HCT116 (cell line): ENCODE measurements around the gene RFTN1. TPM values are rescaled to one million over a fixed set of nuclear protein-coding genes. Genes with fewer than 3 reads are reported as not detected.

Experiments used
- ATAC-seq: fragments of 200-7000 bp; cut with Tn5 transposase; 2 replicates; pipeline ENCODE4 v1.9.1; 2020; ENCODE audit warnings: mild to moderate bottlenecking, moderate library complexity
- BruUV-seq: library from RNA; stranded (reverse); fragments of 400-500 nt; replicated peaks from 2 replicates; lab custom pipeline; 2021; lab: Mats Ljungman, UMichigan
- CTCF ChIA-PET: fragments of 300-600 bp; sonication (Branson Sonifier 250); formaldehyde crosslinking; loops from one replicate; lab custom pipeline; 2021; ENCODE audit warnings: antibody characterized with exemption; lab: Charles Lee
- POLR2A ChIA-PET: fragments of 300-600, 350-600 bp; sonication (Branson Sonifier 250); formaldehyde crosslinking; loops from one replicate; lab custom pipeline; 2021; ENCODE audit warnings: antibody characterized with exemption; lab: Charles Lee
- RAD21 ChIA-PET, 2 experiments: fragments of 300-600 bp; sonication (Branson Sonifier 250); formaldehyde crosslinking; loops; one replicate each; lab custom pipeline; 2023; ENCODE audit warnings: low total read pairs in 2 of 2; ENCODE audit not compliant: uncharacterized antibody in 2 of 2, unreplicated experiment in 2 of 2, low non-redundant PET in 1 of 2; lab: Charles Lee
- DNase-seq: peaks from one replicate; pipeline ENCODE4 v3.0.0-alpha.2; 2010; ENCODE audit warnings: low read depth, low spot score
- H2AFZ ChIP-seq: fragments of 200-600 bp; shearing (Covaris generic), sonication (generic); 2 replicates; pipeline ENCODE4 v1.6.1; 2017; ENCODE audit warnings: low read depth, mixed run types, mixed read lengths, antibody characterized with exemption, low read length; ENCODE audit not compliant: poor library complexity, severe bottlenecking
- H3K27ac ChIP-seq: 2 replicates; pipeline ENCODE4 v1.5.1; 2012; ENCODE audit warnings: low read depth, low read length
- H3K27me3 ChIP-seq: fragments of 200-600 bp; sonication (generic); 2 replicates; pipeline ENCODE4 v1.6.1; 2016; ENCODE audit warnings: mixed run types, low read length, mixed read lengths; ENCODE audit not compliant: insufficient read depth
- H3K36me3 ChIP-seq, 2 experiments: fragments of 200-500 bp in 1 of 2; fragments of 200-600 bp in 1 of 2; sonication (Bioruptor generic) in 1 of 2; sonication (generic) in 1 of 2; 2 replicates each; pipeline versions ENCODE4 v1.5.1 to v1.6.1; 2014 to 2016; ENCODE audit warnings: low read length in 2 of 2, inconsistent platforms in 1 of 2, mixed read lengths in 1 of 2, mixed run types in 1 of 2; ENCODE audit not compliant: insufficient read depth in 2 of 2, control insufficient read depth in 1 of 2
- H3K4me1 ChIP-seq, 2 experiments: fragments of 200-600 bp in 1 of 2; sonication (generic) in 1 of 2; 2 replicates each; pipeline versions ENCODE4 v1.5.1 to v1.6.1; 2012 to 2017; ENCODE audit warnings: low read length in 2 of 2, inconsistent platforms in 1 of 2, mild to moderate bottlenecking in 1 of 2, mixed read lengths in 1 of 2, mixed run types in 1 of 2, moderate library complexity in 1 of 2; ENCODE audit not compliant: insufficient read depth in 2 of 2, control insufficient read depth in 1 of 2
- H3K4me2 ChIP-seq: fragments of 200-600 bp; sonication (generic); 2 replicates; pipeline ENCODE4 v1.6.1; 2017; ENCODE audit warnings: mixed run types, low read length, mixed read lengths
- H3K4me3 ChIP-seq, 2 experiments: fragments of 200-600 bp in 1 of 2; sonication (generic) in 1 of 2; replicated peaks in 1 of 2; 2 replicates each; pipeline ENCODE4 v1.5.1; 2011 to 2016; ENCODE audit warnings: low read length in 2 of 2, control low read depth in 1 of 2, low read depth in 1 of 2, mild to moderate bottlenecking in 1 of 2, mixed read lengths in 1 of 2, mixed run types in 1 of 2
- H3K79me2 ChIP-seq: fragments of 200-600 bp; sonication (generic); 2 replicates; pipeline ENCODE4 v1.6.1; 2017; ENCODE audit warnings: mild to moderate bottlenecking, mixed run types, low read length, moderate library complexity, mixed read lengths; ENCODE audit not compliant: insufficient read depth
- H3K9ac ChIP-seq: fragments of 200-600 bp; sonication (generic); 2 replicates; pipeline ENCODE4 v1.6.1; 2016; ENCODE audit warnings: low read length, mixed read lengths
- H3K9me2 ChIP-seq: fragments of 200-600 bp; sonication (generic), shearing (Covaris generic); 2 replicates; pipeline ENCODE4 v1.6.1; 2017; ENCODE audit warnings: mixed run types, mild to moderate bottlenecking, moderate library complexity; ENCODE audit not compliant: insufficient read depth
- H3K9me3 ChIP-seq, 2 experiments: fragments of 200-500 bp in 1 of 2; fragments of 200-600 bp in 1 of 2; sonication (Bioruptor generic) in 1 of 2; sonication (generic) in 1 of 2; 2 replicates each; pipeline ENCODE4 v1.6.1; 2014 to 2017; ENCODE audit warnings: low read length in 2 of 2, mixed read lengths in 2 of 2, inconsistent platforms in 1 of 2, low read depth in 1 of 2, mild to moderate bottlenecking in 1 of 2, mixed run types in 1 of 2, moderate library complexity in 1 of 2; ENCODE audit not compliant: control insufficient read depth in 1 of 2, insufficient read depth in 1 of 2
- H4K20me1 ChIP-seq: fragments of 200-600 bp; sonication (generic), shearing (Covaris generic); 2 replicates; pipeline ENCODE4 v1.6.1; 2017; ENCODE audit warnings: mixed run types, mild to moderate bottlenecking, moderate library complexity; ENCODE audit not compliant: insufficient read depth
- CBX3 ChIP-seq: IDR thresholded peaks from 2 replicates; pipeline ENCODE4 v1.6.1; 2012; ENCODE audit warnings: low read depth
- CEBPB ChIP-seq: IDR thresholded peaks from 2 replicates; pipeline ENCODE4 v1.6.1; 2012; ENCODE audit warnings: low read depth
- ELF1 ChIP-seq: IDR thresholded peaks from 2 replicates; pipeline ENCODE4 v1.6.1; 2012; ENCODE audit warnings: low read depth, borderline replicate concordance
- FOSL1 ChIP-seq: IDR thresholded peaks from 2 replicates; pipeline ENCODE4 v1.6.1; 2012; ENCODE audit warnings: low read depth
- JUND ChIP-seq: IDR thresholded peaks from 2 replicates; pipeline ENCODE4 v1.6.1; 2012
- POLR2AphosphoS5 ChIP-seq: IDR thresholded peaks from 2 replicates; pipeline ENCODE4 v1.6.1; 2011; ENCODE audit warnings: mild to moderate bottlenecking, low read depth, low read length, moderate library complexity
- RAD21 ChIP-seq: IDR thresholded peaks from 2 replicates; pipeline ENCODE4 v1.6.1; 2012; ENCODE audit warnings: low read depth, mild to moderate bottlenecking
- SIN3A ChIP-seq: IDR thresholded peaks from 2 replicates; pipeline ENCODE4 v1.6.1; 2012; ENCODE audit warnings: low read depth
- SP1 ChIP-seq: IDR thresholded peaks from 2 replicates; pipeline ENCODE4 v1.6.1; 2012; ENCODE audit warnings: low read depth
- SRF ChIP-seq: IDR thresholded peaks from 2 replicates; pipeline ENCODE4 v1.6.1; 2012; ENCODE audit warnings: low read depth
- ZFX ChIP-seq: fragments of 450-650 bp; IDR thresholded peaks from 2 replicates; pipeline ENCODE4 v1.6.1; 2017
- ZNF274 ChIP-seq: fragments of 200-500 bp; sonication (Bioruptor generic); IDR thresholded peaks from 2 replicates; pipeline ENCODE4 v1.6.1; 2014; ENCODE audit warnings: mild to moderate bottlenecking, low read depth, low read length, inconsistent platforms
- intact Hi-C: fragments of 100-400 bp; cut with micrococcal nuclease; formaldehyde crosslinking; loops from 2 replicates; pipeline ENCODE4 v1.10.0; 2022
- total RNA-seq: library from RNA; stranded (reverse); gene quantifications from one replicate; pipeline ENCODE4 v1.2.1, GENCODE V29; 2021; ENCODE audit not compliant: unreplicated experiment
- TF ChIP-seq, protein P1 (sequence below): IDR thresholded peaks from 2 replicates; pipeline ENCODE4 v1.6.1; 2011; ENCODE audit warnings: mild to moderate bottlenecking, low read length, moderate library complexity; ENCODE audit not compliant: insufficient replicate concordance; ENCODE audit errors: extremely low read depth
- TF ChIP-seq, protein P2 (sequence below): IDR thresholded peaks from 2 replicates; pipeline ENCODE4 v1.6.1; 2012

RFTN1 gene
- total RNA-seq, 1 experiment from 2014 or later: 3.9 TPM

DNA sequence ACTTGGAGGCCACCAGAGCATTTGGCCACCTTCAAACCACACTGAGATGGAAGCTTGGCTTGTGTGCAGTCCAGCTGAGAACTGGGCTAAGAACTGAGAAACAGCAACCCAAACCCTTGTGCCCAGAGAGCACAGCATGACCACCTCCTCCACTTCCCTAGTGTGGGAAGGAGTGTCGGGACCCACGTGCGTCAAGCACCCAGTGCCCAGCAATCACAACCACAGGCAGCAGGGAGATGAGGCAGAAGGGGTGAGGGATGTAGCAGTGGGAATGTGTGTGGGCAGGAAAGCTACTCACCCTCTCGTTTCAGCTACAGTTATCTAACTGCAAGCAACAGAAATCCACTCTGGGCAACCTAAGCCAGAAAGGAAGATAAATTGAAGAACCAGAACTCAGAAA is 25.0 kb upstream of the RFTN1 start:
- Histone ChIP-seq H3K9ac (no peak overlapping the region), H3K4me3 (no peak overlapping the region), H3K9me3 (no peaks in the 10 kb centered on the region), H3K79me2 (no peaks in the 10 kb centered on the region), H3K9me2 (no peaks in the 10 kb centered on the region), H3K27ac (no peak overlapping the region), H3K4me2 (no peak overlapping the region), H3K27me3 (peaks cover 34% of the 10 kb centered on the region), H4K20me1 (no peaks in the 10 kb centered on the region), H2AFZ (no peak overlapping the region), H3K4me1 (peaks cover 0 to 8% of the 10 kb centered on the region in 2 experiments; a peak in 1 of 4 replicates), H3K36me3 (no peaks in the 10 kb centered on the region)
- RAD21 ChIA-PET: no interaction called here
- TF ChIP-seq SP1: no peak
- TF ChIP-seq, protein P1, sequence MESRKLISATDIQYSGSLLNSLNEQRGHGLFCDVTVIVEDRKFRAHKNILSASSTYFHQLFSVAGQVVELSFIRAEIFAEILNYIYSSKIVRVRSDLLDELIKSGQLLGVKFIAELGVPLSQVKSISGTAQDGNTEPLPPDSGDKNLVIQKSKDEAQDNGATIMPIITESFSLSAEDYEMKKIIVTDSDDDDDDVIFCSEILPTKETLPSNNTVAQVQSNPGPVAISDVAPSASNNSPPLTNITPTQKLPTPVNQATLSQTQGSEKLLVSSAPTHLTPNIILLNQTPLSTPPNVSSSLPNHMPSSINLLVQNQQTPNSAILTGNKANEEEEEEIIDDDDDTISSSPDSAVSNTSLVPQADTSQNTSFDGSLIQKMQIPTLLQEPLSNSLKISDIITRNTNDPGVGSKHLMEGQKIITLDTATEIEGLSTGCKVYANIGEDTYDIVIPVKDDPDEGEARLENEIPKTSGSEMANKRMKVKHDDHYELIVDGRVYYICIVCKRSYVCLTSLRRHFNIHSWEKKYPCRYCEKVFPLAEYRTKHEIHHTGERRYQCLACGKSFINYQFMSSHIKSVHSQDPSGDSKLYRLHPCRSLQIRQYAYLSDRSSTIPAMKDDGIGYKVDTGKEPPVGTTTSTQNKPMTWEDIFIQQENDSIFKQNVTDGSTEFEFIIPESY: no peak
- no peak for TF ChIP-seq RAD21
- no peak for TF ChIP-seq FOSL1
- TF ChIP-seq ZNF274: no peak
- TF ChIP-seq ZFX: no peak
- TF ChIP-seq, protein P2, sequence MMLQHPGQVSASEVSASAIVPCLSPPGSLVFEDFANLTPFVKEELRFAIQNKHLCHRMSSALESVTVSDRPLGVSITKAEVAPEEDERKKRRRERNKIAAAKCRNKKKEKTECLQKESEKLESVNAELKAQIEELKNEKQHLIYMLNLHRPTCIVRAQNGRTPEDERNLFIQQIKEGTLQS: no peak
- TF ChIP-seq SRF: no peak
- TF ChIP-seq POLR2AphosphoS5: no peak
- TF ChIP-seq JUND: no peak
- TF ChIP-seq CBX3: no peak
- TF ChIP-seq ELF1: no peak
- TF ChIP-seq SIN3A: no peak
- TF ChIP-seq CEBPB: no peak
- DNase-seq (no peak), ATAC-seq (no peak)
- intact Hi-C loops: no loop called here
- BruUV-seq: no TSS peak
- CTCF ChIA-PET: interaction anchor here (0.9 kb wide), 1 partner anchor 9 kb away, joined by 4 read pairs; no protein-coding TSS in a partner anchor
- POLR2A ChIA-PET: no interaction called here
